ENCODE data around the gene RBBP5.

GRCh38 chr1:205044741-205045140 is 77.0 kb downstream of the RBBP5 start:
- TF ChIP-seq CTCF (IDR thresholded peaks at IDR 0.05), result no peak
- TF ChIP-seq POLR2A (IDR thresholded peaks at IDR 0.05), result no peak
